Transverse colon (tissue), 4 donors: ENCODE measurements around the gene GFI1B. TPM values are rescaled to one million over a fixed set of nuclear protein-coding genes. Genes with fewer than 3 reads are reported as not detected.

Source experiments
- DNase-seq: peaks from one replicate; pipeline ENCODE4 v3.0.0-alpha.2; 2019
- H3K27ac ChIP-seq, 4 donors: fragments of 200-600 bp; sonication (generic); 2 replicates each; pipeline ENCODE4 v1.5.1; 2016 to 2018; ENCODE audit warnings: inconsistent platforms in 4 of 4
- H3K27me3 ChIP-seq: fragments of 200-600 bp; sonication (generic); 2 replicates; pipeline ENCODE4 v1.5.1; 2017; ENCODE audit warnings: inconsistent platforms
- H3K36me3 ChIP-seq, 4 donors: fragments of 200-600 bp; sonication (generic); 2 replicates each; pipeline ENCODE4 v1.5.1; 2017 to 2019; ENCODE audit warnings: inconsistent platforms in 4 of 4
- H3K4me1 ChIP-seq, 4 donors: fragments of 200-600 bp; sonication (generic); 2 replicates each; pipeline ENCODE4 v1.5.1; 2017 to 2020; ENCODE audit warnings: inconsistent platforms in 4 of 4
- H3K4me3 ChIP-seq, 4 donors: fragments of 200-600 bp; sonication (generic); 1 replicate in 1 of 4; 2 replicates in 3 of 4; pipeline versions ENCODE4 v1.5.1 to v1.6.1; 2017 to 2019; ENCODE audit warnings: inconsistent platforms in 4 of 4
- H3K9me3 ChIP-seq, 2 donors: fragments of 200-600 bp; sonication (generic); 2 replicates each; pipeline ENCODE4 v1.5.1; 2017 to 2019; ENCODE audit warnings: inconsistent platforms in 2 of 2
- CTCF ChIP-seq, 5 experiments: fragments of 200-600 bp in 3 of 5; fragments of 450-650 bp in 2 of 5; sonication (generic) in 3 of 5; IDR thresholded peaks; 1 replicate in 2 of 5; 2 replicates in 3 of 5; pipeline ENCODE4 v1.5.1; 2016 to 2017; ENCODE audit warnings: antibody characterized with exemption in 5 of 5, inconsistent platforms in 3 of 5, mild to moderate bottlenecking in 2 of 5, moderate library complexity in 1 of 5
- EP300 ChIP-seq: sonication (generic); formaldehyde crosslinking; IDR thresholded peaks from one replicate; pipeline ENCODE4 v1.6.1; 2017; ENCODE audit warnings: antibody characterized with exemption, low read depth
- POLR2A ChIP-seq: fragments of 450-650 bp; IDR thresholded peaks from one replicate; pipeline ENCODE4 v1.6.1; 2016; ENCODE audit warnings: antibody characterized with exemption, mild to moderate bottlenecking, moderate library complexity
- POLR2AphosphoS5 ChIP-seq, 3 donors: sonication (generic); formaldehyde crosslinking; IDR thresholded peaks; one replicate each; pipeline ENCODE4 v1.6.1; 2016; ENCODE audit warnings: antibody characterized with exemption in 3 of 3
- WGBS, 2 donors: methylation state at CpG; one replicate each; pipeline ENCODE4 v1.1.5; 2018; ENCODE audit warnings: low coverage in 1 of 2; 5-methylcytosine and 5-hydroxymethylcytosine counted together
- in situ Hi-C, 4 donors: fragments of 200-750 bp; cut with MboI; loops; one replicate each; pipeline versions ENCODE4 v1.15.0 to v1.15.1; 2017; ENCODE audit warnings: low sequenced_read_pairs in 3 of 4, low pct_ligation_motif_present in 1 of 4, low pct_unique_long_range_greater_than_20kb in 1 of 4
- intact Hi-C: fragments of 100-400 bp; cut with DNase I; formaldehyde crosslinking; loops from one replicate; pipeline ENCODE4 v1.15.1; 2023; ENCODE audit warnings: low total_unique reads
- total RNA-seq, 4 donors: library from RNA; depleted of rRNA; stranded (reverse); fragments of >200 nt; gene quantifications; one replicate each; pipeline ENCODE4 v1.1.0, GENCODE V29; 2016

Gene GFI1B
- total RNA-seq, 4 donors from 2014 or later = 1.7 to 2.0 TPM; not detected in 2

- intact Hi-C loops = no loop called here
- TF ChIP-seq POLR2AphosphoS5 (IDR thresholded peaks at IDR 0.05) (no peak), CTCF (IDR thresholded peaks at IDR 0.05) (no peak), POLR2A (no peak), EP300 (no peak)
- WGBS, 2 donors = 84% methylated on average over 18 of the region's 18 CpGs; no CpG with 5 or more reads in 1 of the 2 donors
- H3K9me3 ChIP-seq = no peaks in the 10 kb centered on the region
- H3K4me1 ChIP-seq = peaks cover 0 to 10% (median 9%) of the 10 kb centered on the region in 4 donors
- DNase-seq = no peak
- H3K36me3 ChIP-seq = no peaks in the 10 kb centered on the region
- in situ Hi-C loops = no loop called here
- no peak overlapping the region for H3K27ac ChIP-seq
- no peaks in the 10 kb centered on the region for H3K27me3 ChIP-seq
- no peak overlapping the region for H3K4me3 ChIP-seq
Measured at GRCh38 chr9:132948482-132949050, 29.9 kb upstream of the GFI1B start.

GRCh38 chr9:132949709-132950108, 28.8 kb upstream of the GFI1B start:
- WGBS, 2 donors = 88% methylated on average over 4 of the region's 4 CpGs; no CpG with 5 or more reads in 1 of the 2 donors
- DNase-seq = no peak
- Histone ChIP-seq H3K36me3 (no peaks in the 10 kb centered on the region), H3K9me3 (peaks cover 0 to 3% of the 10 kb centered on the region in 2 donors), H3K27me3 (no peaks in the 10 kb centered on the region), H3K27ac (no peak overlapping the region), H3K4me3 (no peak overlapping the region), H3K4me1 (peaks cover 0 to 6% (median 5%) of the 10 kb centered on the region in 4 donors)
- in situ Hi-C loops (no loop called here), intact Hi-C loops (no loop called here)
- TF ChIP-seq POLR2A (no peak), CTCF (IDR thresholded peaks at IDR 0.05) (no peak), EP300 (no peak), POLR2AphosphoS5 (IDR thresholded peaks at IDR 0.05) (no peak)

GRCh38 chr9:132955123-132955522, 23.4 kb upstream of the GFI1B start:
- Histone ChIP-seq H3K4me1 (no peaks in the 10 kb centered on the region), H3K9me3 (peaks cover 0 to 10% of the 10 kb centered on the region in 2 donors), H3K36me3 (no peaks in the 10 kb centered on the region), H3K27ac (no peak overlapping the region), H3K27me3 (no peaks in the 10 kb centered on the region), H3K4me3 (no peak overlapping the region)
- intact Hi-C loops (no loop called here), in situ Hi-C loops (no loop called here)
- TF ChIP-seq EP300 (no peak), POLR2AphosphoS5 (IDR thresholded peaks at IDR 0.05) (no peak), CTCF (IDR thresholded peaks at IDR 0.05) (no peak), POLR2A (no peak)
- no peak for DNase-seq
- WGBS, 2 donors = 67 to 81% methylated on average over 1 to 2 of the region's 2 CpGs

- Histone ChIP-seq H3K4me3 (no peak overlapping the region), H3K36me3 (no peaks in the 10 kb centered on the region), H3K27me3 (no peaks in the 10 kb centered on the region), H3K27ac (no peak overlapping the region), H3K4me1 (no peaks in the 10 kb centered on the region), H3K9me3 (peaks cover 0 to 10% of the 10 kb centered on the region in 2 donors)
- intact Hi-C loops (no loop called here), in situ Hi-C loops (no loop called here)
- no peak for DNase-seq
- TF ChIP-seq CTCF (IDR thresholded peaks at IDR 0.05) = no peak
- TF ChIP-seq EP300 = no peak
- TF ChIP-seq POLR2A = no peak
- TF ChIP-seq POLR2AphosphoS5 (IDR thresholded peaks at IDR 0.05) = no peak
- WGBS, 2 donors = 47 to 53% methylated on average over 2 of the region's 2 CpGs
Measured at GRCh38 chr9:132955768-132956167, 22.7 kb upstream of the GFI1B start.
